Measurements from ENCODE around the gene ANKFY1.

Gene ANKFY1

GRCh38 chr17:4246674-4247073 lies 17.1 kb downstream of the ANKFY1 start:
- no peaks in the 10 kb centered on the region for H3K27me3 Mint-ChIP-seq (ENCODE audit: low read depth)
- TF ChIP-seq CTCF (IDR thresholded peaks at IDR 0.05; ENCODE audit: unreplicated experiment in 3 of 3): no peak
- H3K27ac Mint-ChIP-seq: no peak overlapping the region
- H3K36me3 Mint-ChIP-seq (ENCODE audit: low read depth): peaks cover 23% of the 10 kb centered on the region
- H3K9me3 Mint-ChIP-seq: no peaks in the 10 kb centered on the region
- H3K4me3 Mint-ChIP-seq: no peak overlapping the region
- peaks cover 18% of the 10 kb centered on the region for H3K4me1 Mint-ChIP-seq

- no peak for TF ChIP-seq CTCF (IDR thresholded peaks at IDR 0.05; ENCODE audit: unreplicated experiment in 3 of 3)
- H3K27ac Mint-ChIP-seq: no peak overlapping the region
- no peaks in the 10 kb centered on the region for H3K9me3 Mint-ChIP-seq
- H3K4me3 Mint-ChIP-seq: no peak overlapping the region
- H3K27me3 Mint-ChIP-seq (ENCODE audit: low read depth): no peaks in the 10 kb centered on the region
- H3K36me3 Mint-ChIP-seq (ENCODE audit: low read depth): peaks cover 39% of the 10 kb centered on the region
- H3K4me1 Mint-ChIP-seq: no peaks in the 10 kb centered on the region
Observed at GRCh38 chr17:4241535-4241934, 22.2 kb downstream of the ANKFY1 start.

- H3K4me3 Mint-ChIP-seq: no peak overlapping the region
- no peak for TF ChIP-seq CTCF (IDR thresholded peaks at IDR 0.05; ENCODE audit: unreplicated experiment in 3 of 3)
- H3K27me3 Mint-ChIP-seq (ENCODE audit: low read depth): no peaks in the 10 kb centered on the region
- H3K4me1 Mint-ChIP-seq: peaks cover 12% of the 10 kb centered on the region
- no peaks in the 10 kb centered on the region for H3K9me3 Mint-ChIP-seq
- H3K36me3 Mint-ChIP-seq (ENCODE audit: low read depth): peaks cover 46% of the 10 kb centered on the region
- H3K27ac Mint-ChIP-seq: no peak overlapping the region
Observed at GRCh38 chr17:4236456-4236855, 27.3 kb downstream of the ANKFY1 start.

- no peaks in the 10 kb centered on the region for H3K27me3 Mint-ChIP-seq (ENCODE audit: low read depth)
- no peak overlapping the region for H3K4me3 Mint-ChIP-seq
- no peak overlapping the region for H3K27ac Mint-ChIP-seq
- no peaks in the 10 kb centered on the region for H3K9me3 Mint-ChIP-seq
- TF ChIP-seq CTCF (IDR thresholded peaks at IDR 0.05; ENCODE audit: unreplicated experiment in 3 of 3): no peak
- peaks cover 18% of the 10 kb centered on the region for H3K4me1 Mint-ChIP-seq
- peaks cover 45% of the 10 kb centered on the region for H3K36me3 Mint-ChIP-seq (ENCODE audit: low read depth)
Observed at GRCh38 chr17:4235372-4236279, 28.2 kb downstream of the ANKFY1 start.

- Mint-ChIP-seq H3K27ac (no peak overlapping the region), H3K9me3 (no peaks in the 10 kb centered on the region), H3K4me1 (peaks cover 30% of the 10 kb centered on the region), H3K27me3 (ENCODE audit: low read depth) (no peaks in the 10 kb centered on the region), H3K36me3 (ENCODE audit: low read depth) (peaks cover 45% of the 10 kb centered on the region), H3K4me3 (no peak overlapping the region)
- no peak for TF ChIP-seq CTCF (IDR thresholded peaks at IDR 0.05; ENCODE audit: unreplicated experiment in 3 of 3)
Observed at GRCh38 chr17:4234401-4234800, 29.4 kb downstream of the ANKFY1 start.

Measured in nephron (organoid).